GM18873 (cell line): ENCODE results near the gene SRBD1.
A peak's percentile ranks its signal among the peaks of the same experiment; 100 is the strongest.

Experiments
- ATAC-seq: cut with Tn5 transposase; IDR thresholded peaks from one replicate; pipeline ENCODE4 v1.9.1; 2021; ENCODE audit warnings: mild to moderate bottlenecking, moderate library complexity, moderate number of reproducible peaks; ENCODE audit not compliant: unreplicated experiment, low FRiP score

Gene SRBD1

DNA sequence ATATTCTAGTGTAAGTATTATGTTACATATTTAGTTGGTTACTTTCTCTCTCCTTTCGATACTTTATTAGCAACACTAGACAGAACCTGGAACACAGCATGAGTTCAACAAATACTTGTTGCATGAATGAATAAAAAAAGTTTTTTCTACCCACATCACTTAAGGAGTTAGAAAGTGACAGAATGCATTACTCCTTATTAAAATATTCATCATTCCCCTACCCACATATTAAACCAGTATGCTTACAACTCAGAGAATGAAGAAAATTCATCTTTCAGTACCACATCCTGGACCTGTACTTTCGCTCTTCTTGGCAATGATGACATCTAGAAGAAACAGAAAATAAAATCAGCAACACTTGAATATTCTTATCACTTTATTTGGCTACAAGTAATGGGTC, 6.0 kb downstream of the SRBD1 start:
- no peak for ATAC-seq

DNA sequence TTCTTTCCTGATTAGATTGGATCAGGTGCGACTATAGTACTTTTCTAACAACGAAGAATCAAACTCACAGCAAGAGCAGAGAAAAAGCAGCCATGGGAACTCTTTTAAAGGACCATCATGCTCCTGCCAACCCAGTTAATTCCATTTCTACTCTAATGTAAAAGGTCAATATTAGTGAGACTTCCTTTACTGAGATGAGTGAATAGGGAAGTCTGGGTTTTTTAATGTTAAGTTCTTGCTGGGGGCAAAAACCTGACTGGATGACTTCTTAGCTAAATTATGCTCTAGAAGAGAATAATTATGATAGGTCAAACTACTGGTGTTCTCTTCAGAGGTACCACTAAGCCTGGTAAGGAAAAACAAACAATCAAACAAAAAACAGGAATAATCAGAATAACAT, 8.4 kb downstream of the SRBD1 start:
- ATAC-seq, result no peak

DNA sequence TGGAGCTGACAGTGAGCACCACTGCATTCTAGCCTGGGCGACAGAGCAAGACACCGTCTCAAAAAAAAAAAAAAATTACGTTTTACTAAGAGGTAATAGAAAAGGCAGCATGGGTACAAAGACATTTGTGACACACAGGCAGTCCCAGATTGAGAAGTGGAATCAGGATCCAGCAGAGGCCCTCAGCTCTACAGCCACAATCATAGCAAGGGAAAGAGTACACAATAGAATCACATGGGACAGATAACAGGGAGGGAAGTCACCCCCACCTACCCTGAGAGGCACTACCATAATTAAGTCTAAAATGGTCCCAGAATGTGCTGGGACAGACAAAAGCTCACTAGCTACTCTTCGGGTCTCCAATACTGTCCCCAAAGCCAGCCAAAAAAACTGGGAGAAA, 12.5 kb downstream of the SRBD1 start:
- ATAC-seq, result no peak

GRCh38 chr2:45596761-45597160, 14.3 kb downstream of the SRBD1 start:
- no peak for ATAC-seq

DNA sequence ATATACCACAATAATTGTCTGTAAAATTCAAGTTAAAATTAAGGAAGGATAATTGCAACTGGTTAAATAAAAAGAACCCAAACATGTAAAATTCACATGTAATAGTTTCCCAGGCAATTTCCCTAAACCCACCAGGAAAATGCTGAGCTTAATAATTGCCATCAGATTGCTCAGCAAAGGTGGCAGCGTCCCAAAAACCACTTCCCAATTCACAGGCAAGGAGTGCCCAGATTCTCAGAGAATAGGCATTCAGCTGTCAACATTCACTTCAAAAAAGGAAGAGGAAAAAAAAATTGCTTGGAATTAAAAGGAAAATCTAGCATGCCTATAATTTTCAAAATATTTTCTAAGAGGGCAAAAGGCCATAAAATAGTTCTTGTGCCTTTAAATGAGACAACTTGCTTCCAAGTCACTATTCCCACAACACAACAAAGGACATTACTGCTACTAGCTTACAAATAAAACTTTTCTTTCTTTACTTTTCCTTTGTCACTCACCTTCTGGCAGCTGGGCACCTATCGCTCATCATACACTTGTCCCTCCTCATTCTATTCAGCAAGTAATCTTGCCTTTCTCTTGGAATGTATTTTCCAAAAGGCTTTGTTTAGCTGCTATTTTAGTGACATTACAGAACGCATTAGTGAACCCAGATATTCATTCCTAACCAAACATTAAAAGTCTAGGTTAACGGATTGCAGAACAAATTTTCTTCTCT, 15.2 kb downstream of the SRBD1 start:
- no peak for ATAC-seq

DNA sequence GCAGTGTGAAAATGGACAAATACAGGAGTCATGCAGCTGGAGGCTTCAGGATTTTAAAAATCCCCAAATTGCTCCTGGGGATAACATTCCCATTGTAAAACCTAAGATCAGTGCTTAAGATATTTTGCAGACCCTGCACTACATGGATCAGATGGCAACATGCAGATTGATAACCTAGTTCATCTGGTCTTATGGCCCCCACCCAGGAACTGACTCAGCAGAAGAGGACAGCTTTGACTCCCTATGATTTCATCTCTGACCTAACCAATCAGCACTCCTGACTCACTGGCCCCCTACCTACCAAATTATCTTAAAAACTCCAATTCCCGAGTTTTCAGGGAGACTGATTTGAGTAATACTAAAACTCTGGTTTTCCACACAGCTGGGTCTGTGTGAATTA, 20.0 kb downstream of the SRBD1 start:
- ATAC-seq, result no peak

DNA sequence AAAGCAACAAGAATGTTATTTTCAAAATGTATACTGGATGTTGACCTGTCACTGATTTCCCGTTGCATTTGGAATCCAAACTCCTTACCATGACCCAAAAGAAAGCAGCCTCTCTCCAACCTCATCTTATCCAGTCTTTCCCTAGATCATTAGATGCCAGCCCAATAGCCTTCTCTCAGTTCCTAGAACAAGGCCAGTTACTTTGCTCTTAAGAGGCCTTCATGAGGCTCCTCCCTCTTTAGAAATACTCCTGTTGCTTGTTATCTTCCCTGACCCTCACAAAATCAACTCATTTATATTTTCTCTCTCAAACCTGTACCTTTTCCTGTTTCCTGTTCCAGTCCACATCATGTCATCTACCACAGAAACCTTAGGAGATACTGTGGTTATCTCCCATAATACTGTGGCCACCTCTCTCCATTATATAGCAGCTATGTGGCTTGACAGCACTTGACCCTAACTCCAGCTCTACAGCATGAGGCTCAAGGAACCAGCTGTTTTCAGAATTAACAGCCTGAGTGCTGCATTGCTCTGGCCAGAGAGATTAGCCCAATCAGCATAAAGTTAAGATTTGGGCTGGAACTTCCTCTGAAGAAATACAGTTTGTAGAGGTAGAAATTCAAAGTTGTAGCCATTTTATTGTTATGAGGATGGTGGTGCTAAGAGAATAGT, 22.8 kb downstream of the SRBD1 start:
- no peak for ATAC-seq

GRCh38 chr2:45586600-45586999, 24.5 kb downstream of the SRBD1 start:
- no peak for ATAC-seq

- no peak for ATAC-seq
Measured at GRCh38 chr2:45585267-45585861, 25.7 kb downstream of the SRBD1 start.

DNA sequence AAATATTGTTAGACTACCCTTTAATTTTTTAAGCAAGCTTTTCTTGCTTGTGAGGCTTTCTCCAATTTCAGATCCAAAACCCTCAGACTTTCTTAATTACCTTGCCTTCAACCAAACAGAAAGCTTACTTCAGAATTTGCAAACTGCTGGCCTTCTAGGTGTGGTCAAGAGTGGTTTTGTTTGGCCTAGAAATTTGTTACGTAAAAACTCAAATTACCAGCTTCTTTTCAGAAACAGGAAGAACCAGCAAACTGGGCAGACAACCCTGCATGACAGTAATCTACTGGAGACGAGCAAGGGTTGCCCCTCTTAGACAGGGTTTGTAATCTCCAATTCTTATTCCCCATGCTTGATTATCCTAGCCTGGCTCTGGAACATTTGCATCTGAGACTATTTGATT, 27.1 kb downstream of the SRBD1 start:
- ATAC-seq, result no peak

DNA sequence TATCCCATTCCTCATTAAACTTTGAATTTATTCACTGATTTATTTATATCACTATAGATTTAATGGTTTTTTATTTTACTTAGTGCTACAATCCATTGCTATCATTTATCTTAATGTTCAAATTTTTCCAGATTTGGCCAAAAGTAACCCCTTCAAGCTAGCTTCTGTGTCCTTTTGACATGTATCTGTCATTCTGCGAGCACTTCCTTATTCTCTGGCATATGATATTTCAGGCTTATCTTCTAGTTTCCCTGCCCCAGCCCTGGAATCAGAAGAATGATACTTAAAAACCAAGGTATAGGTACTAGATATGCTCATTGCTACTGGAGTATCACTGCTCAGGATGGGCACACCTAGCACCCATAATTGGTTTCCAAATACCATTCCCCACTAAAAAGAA, 28.5 kb downstream of the SRBD1 start:
- no peak for ATAC-seq

GRCh38 chr2:45578056-45578843, 32.8 kb downstream of the SRBD1 start:
- ATAC-seq, result no peak

GRCh38 chr2:45577441-45577840, 33.6 kb downstream of the SRBD1 start:
- ATAC-seq, result no peak

DNA sequence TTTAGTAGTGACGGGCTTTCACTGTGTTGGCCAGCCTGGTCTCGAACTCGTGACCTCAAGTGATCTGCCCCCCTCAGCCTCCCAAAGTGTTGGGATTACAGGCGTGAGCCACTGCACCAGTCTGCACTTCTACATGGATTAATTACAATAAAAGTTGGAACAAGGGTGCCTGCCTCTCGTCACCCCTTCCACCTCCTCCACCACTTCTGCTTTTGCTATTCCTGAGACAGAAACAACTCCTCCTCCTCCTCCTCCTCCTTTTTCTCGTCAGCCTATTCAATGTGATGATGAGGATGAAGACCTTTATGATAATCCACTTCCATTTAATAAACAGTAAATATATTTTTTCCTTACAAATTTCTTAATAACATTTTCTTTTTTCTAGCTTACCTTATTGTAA, 35.2 kb downstream of the SRBD1 start:
- no peak for ATAC-seq

GRCh38 chr2:45572979-45573378, 38.1 kb downstream of the SRBD1 start:
- ATAC-seq, result no peak

DNA sequence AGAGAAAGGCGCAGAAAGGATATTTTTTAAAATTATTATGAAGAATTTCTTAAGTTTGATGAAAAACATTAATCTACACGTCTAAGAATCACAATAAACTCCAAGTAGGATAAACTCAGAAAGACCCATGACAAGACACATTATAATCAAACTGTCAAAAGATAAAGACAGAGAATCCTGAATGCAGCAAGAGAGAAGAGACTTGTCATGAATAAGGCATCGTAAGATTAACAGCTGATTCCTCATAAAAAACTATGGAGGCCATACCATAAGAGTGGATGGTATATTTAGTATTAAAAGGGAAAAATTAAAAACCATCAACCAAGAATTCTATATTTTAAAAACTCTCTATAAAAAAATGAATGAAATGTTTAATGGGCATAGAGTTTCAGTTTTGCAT, 39.1 kb downstream of the SRBD1 start:
- ATAC-seq, result no peak

- no peak for ATAC-seq
Measured at GRCh38 chr2:45570671-45571334, 40.3 kb downstream of the SRBD1 start.

DNA sequence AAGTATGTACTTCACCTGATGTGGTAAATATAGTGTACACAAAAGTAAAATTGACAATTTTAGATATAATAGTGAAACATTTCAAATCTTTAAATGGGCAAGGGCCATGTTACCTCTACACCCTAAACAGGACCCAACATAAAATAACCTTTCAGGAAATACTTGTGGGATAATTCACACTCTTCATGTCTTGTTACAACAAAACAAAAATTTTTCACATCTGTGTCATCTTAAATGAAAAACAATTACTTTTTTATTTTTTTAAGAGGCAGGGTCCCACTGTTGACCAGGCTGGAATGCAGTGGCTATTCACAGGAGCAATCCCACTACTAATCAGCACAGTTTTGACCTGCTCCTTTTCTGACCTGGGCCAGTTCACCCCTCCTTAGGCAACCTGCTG, 42.1 kb downstream of the SRBD1 start:
- no peak for ATAC-seq

DNA sequence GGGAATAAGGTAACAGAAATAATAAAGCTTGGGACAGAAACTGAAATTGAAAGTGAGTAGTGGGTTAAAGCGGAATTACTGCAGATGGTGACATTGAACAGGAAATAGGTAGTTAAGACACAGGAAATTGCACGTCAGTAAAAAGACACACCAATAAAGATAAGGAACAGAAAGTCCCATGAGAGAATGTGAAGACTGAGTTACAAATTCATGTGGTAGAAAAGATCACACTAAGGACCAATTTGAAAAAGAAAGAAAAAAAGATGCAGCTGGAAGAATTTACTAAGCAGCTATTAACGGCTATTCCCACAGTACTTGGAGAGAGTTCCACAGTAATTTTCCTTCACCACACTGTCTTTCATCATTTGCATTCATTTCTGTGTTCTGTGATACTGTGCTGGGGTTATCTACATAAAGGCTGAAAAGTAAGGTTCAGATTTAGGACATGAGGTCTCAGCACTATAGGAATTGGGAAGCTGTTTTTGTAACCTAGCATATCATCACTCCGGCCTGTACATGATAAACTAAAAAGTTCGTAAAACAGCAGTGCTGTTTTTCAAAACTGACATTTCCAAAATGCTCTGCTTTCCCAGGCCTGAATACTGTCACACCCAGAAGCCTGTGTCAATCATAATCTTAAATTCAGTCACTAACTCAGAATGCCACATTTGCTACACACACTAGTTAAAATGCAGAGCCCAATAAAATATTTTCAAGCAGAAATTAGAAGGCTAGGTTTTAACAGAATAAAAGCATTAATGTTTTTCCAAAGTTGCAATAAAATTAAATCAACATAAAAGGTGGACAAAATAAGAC, 42.9 kb downstream of the SRBD1 start:
- peak; percentile 90 for ATAC-seq
